ENCODE results near the gene TJAP1. TPM values are rescaled to one million over a fixed set of nuclear protein-coding genes. Genes with fewer than 3 reads are reported as not detected.

Gene TJAP1
- total RNA-seq, 2 experiments from 2014 or later: 30.2 to 32.9 TPM

DNA sequence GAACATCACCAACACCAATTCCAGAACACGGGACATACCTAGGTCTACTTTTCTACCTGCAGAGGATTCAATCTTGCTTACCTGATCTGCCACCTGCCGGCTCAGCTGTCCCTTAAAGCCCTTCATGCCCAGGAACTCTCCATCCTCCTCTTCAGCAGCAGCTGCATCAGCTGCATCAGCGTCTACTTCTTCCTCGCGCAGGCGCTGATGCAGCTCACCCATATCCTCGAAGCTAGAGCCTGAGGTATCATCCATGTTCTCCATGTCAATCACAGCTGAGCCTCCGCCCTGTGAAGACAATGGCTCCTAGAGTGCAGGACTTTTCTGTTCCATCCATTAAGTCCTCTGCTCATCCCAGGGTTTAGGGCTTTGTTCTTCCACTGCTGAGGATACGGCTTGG is 38.4 kb downstream of the TJAP1 start:
- TF ChIP-seq, protein P1, sequence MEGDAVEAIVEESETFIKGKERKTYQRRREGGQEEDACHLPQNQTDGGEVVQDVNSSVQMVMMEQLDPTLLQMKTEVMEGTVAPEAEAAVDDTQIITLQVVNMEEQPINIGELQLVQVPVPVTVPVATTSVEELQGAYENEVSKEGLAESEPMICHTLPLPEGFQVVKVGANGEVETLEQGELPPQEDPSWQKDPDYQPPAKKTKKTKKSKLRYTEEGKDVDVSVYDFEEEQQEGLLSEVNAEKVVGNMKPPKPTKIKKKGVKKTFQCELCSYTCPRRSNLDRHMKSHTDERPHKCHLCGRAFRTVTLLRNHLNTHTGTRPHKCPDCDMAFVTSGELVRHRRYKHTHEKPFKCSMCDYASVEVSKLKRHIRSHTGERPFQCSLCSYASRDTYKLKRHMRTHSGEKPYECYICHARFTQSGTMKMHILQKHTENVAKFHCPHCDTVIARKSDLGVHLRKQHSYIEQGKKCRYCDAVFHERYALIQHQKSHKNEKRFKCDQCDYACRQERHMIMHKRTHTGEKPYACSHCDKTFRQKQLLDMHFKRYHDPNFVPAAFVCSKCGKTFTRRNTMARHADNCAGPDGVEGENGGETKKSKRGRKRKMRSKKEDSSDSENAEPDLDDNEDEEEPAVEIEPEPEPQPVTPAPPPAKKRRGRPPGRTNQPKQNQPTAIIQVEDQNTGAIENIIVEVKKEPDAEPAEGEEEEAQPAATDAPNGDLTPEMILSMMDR (IDR thresholded peaks at IDR 0.05): no peak
- H3K27me3 Mint-ChIP-seq: no peaks in the 10 kb centered on the region
- DNase-seq (no peak), ATAC-seq (no peak)
- H3K4me3 Mint-ChIP-seq: no peak overlapping the region
- intact Hi-C loops (cut with micrococcal nuclease): no loop called here
- peaks cover 30% of the 10 kb centered on the region for H3K4me1 Mint-ChIP-seq (ENCODE audit: low read depth)
- POLR2A ChIA-PET: interaction anchor here (1.1 to 8.0 kb wide), 3 partner anchors 9 to 51 kb away, joined by 3 to 77 read pairs (median 5); partner anchors contain the start of gene LRRC73
- CTCF ChIA-PET: interaction anchor here (1.5 to 6.5 kb wide), 2 partner anchors 9 to 39 kb away, joined by 4 to 59 read pairs; partner anchors contain the start of gene TJAP1
- H3K9me3 Mint-ChIP-seq: no peaks in the 10 kb centered on the region
- peaks cover 25% of the 10 kb centered on the region for H3K36me3 Mint-ChIP-seq (ENCODE audit: low read depth)
- no peak overlapping the region for H3K27ac Mint-ChIP-seq

DNA sequence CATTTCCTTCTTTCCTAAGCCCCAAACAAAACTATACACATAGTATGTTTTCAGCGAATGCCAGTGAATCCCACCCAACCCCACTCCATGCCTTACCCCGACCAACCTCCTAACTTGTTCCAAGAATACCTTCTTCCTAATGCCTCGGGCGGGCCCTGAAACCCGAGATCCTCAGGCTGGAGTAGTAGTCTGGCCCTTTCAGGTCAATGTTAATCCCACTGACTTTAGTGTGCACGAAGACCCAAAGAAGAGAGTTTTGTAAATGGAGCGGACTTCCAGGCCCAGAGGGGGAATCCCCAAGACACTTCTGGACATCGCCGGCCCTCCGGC is 39.0 kb downstream of the TJAP1 start:
- CTCF ChIA-PET: interaction anchor here (1.0 to 6.5 kb wide), 4 partner anchors 10 to 92 kb away, joined by 3 to 59 read pairs (median 6); partner anchors contain the start of gene TJAP1
- TF ChIP-seq, protein P1 (IDR thresholded peaks at IDR 0.05): no peak
- intact Hi-C loops (cut with micrococcal nuclease): no loop called here
- no peak for DNase-seq
- H3K4me1 Mint-ChIP-seq (ENCODE audit: low read depth): peaks cover 34% of the 10 kb centered on the region
- no peak for ATAC-seq
- H3K27ac Mint-ChIP-seq: no peak overlapping the region
- POLR2A ChIA-PET: interaction anchor here (0.6 to 8.0 kb wide), 13 partner anchors 9 to 586 kb away, joined by 3 to 91 read pairs (median 6); partner anchors contain the start of genes CNPY3, DLK2, LRRC73 and POLH
- H3K36me3 Mint-ChIP-seq (ENCODE audit: low read depth): peaks cover 25% of the 10 kb centered on the region
- no peaks in the 10 kb centered on the region for H3K27me3 Mint-ChIP-seq
- no peaks in the 10 kb centered on the region for H3K9me3 Mint-ChIP-seq
- no peak overlapping the region for H3K4me3 Mint-ChIP-seq

DNA sequence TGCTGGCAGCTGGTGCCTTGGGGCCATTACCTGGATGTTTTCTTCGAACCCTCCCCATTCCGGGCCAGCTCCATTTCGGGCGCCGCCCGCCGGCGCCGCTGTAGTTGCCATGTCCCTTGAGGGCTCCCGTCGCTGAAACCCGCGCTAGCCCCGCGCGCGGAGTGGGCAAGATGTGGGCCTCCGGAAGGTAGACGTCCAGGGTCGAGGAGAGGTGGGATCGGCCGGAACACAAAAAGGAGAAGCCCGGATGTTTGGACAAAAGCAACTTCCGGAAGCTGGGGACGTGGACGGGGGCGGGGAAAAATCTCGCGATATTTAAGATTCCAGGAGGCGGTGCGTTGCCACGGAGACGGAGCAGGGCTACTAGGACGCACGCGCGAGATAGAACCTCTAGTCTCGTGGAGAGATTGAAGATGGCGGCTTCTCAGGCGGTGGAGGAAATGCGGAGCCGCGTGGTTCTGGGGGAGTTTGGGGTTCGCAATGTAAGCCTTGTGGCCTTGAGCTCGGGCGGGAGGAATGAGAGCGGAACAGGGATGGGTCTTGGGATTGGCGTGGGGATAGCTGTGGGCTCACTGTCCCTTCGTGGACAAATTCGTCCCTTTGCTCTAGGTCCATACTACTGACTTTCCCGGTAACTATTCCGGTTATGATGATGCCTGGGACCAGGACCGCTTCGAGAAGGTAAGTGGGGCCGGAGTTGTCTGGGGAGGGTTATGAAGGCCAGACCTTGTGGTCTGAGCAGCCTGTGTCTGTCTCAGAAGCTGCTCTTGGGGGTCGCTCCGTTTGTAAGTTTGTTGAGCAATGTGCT is 39.5 kb downstream of the TJAP1 start, which contains the start of the genes POLR1C and YIPF3:
Gene POLR1C (plus strand): TSS at position 393 of the 808 bp plus-strand sequence. CDS start 21 bp downstream, at position 414.
Gene YIPF3 (minus strand): TSS at position 230 of the 808 bp plus-strand sequence. CDS start 119 bp downstream, at position 111.
- no peaks in the 10 kb centered on the region for H3K9me3 Mint-ChIP-seq
- no peak within 1 kb of the TSS for H3K27ac Mint-ChIP-seq
- H3K4me1 Mint-ChIP-seq (ENCODE audit: low read depth): peaks cover 34% of the 10 kb centered on the region
- POLR2A ChIA-PET: interaction anchor here (0.6 to 8.0 kb wide), 20 partner anchors 9 to 731 kb away, joined by 3 to 91 read pairs (median 6); partner anchors contain the start of genes CNPY3, DLK2, DNPH1 and LRRC73
- ATAC-seq (peak; percentile 93), DNase-seq (peak; percentile 99)
- CTCF ChIA-PET: interaction anchor here (1.0 to 6.5 kb wide), 4 partner anchors 10 to 92 kb away, joined by 3 to 59 read pairs (median 6); partner anchors contain the start of gene TJAP1
- no peaks in the 10 kb centered on the region for H3K27me3 Mint-ChIP-seq
- TF ChIP-seq, protein P1 (IDR thresholded peaks at IDR 0.05): no peak
- intact Hi-C loops (cut with micrococcal nuclease): no loop called here
- H3K4me3 Mint-ChIP-seq: no peak within 1 kb of the TSS
- peaks cover 23% of the 10 kb centered on the region for H3K36me3 Mint-ChIP-seq (ENCODE audit: low read depth)

DNA sequence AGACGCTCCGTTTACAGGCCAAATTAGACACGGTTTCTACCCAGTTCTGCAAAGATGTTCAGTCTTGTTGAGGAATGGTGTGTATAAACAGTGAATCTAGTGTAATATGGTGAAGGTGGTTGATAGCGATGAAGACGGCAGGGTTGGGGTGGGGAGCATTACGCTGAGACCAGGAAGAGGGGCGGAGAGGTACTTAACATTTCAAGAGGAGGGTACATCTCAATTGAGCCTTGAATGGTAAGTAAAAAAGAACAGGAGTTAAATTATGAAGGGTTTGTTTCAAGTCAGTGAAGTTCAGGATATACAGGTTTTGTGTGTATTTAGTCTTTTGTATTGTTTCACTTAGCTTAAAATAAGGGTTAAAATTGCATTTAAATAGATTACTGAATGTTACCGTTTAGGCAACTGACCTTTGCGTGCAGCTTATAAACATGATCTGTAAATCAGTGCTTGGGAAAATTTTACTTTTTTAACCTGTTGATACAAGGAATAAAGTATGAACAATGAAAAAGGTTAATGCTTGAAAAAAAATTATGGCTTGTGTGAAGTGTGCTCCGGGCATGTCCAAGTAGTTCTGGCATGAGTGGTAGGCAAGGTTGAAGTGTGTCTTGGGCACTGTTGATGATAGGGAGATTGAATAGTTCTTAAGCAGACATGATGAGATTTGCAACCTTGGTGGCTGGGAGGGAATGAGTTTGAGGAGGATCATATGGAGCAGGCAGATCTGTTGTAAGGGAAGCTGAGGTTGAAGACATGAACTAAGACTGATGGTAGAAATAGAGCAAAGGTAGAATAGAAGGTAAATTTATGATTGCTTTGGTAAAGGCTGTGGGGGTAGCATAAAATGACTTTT is 40.4 kb downstream of the TJAP1 start:
- ChIA-PET POLR2A (interaction anchor here (0.7 to 8.0 kb wide), 16 partner anchors 8 to 730 kb away, joined by 3 to 91 read pairs (median 7); partner anchors contain the start of genes DLK2, DNPH1, LRRC73 and POLH), CTCF (interaction anchor here (1.3 to 6.5 kb wide), 4 partner anchors 9 to 91 kb away, joined by 3 to 59 read pairs (median 6); partner anchors contain the start of gene TJAP1)
- Mint-ChIP-seq H3K36me3 (ENCODE audit: low read depth) (peaks cover 21% of the 10 kb centered on the region), H3K27ac (no peak overlapping the region), H3K4me1 (ENCODE audit: low read depth) (peaks cover 34% of the 10 kb centered on the region), H3K4me3 (no peak overlapping the region), H3K9me3 (no peaks in the 10 kb centered on the region), H3K27me3 (no peaks in the 10 kb centered on the region)
- intact Hi-C loops (cut with micrococcal nuclease): no loop called here
- DNase-seq (no peak), ATAC-seq (peak; percentile 21)
- TF ChIP-seq, protein P1 (IDR thresholded peaks at IDR 0.05): no peak
